GM21619 (cell line): ENCODE results near the gene LSM5.

Experiments
- ATAC-seq: cut with Tn5 transposase; IDR thresholded peaks from one replicate; pipeline ENCODE4 v1.9.1; 2021; ENCODE audit not compliant: unreplicated experiment

Gene LSM5

DNA sequence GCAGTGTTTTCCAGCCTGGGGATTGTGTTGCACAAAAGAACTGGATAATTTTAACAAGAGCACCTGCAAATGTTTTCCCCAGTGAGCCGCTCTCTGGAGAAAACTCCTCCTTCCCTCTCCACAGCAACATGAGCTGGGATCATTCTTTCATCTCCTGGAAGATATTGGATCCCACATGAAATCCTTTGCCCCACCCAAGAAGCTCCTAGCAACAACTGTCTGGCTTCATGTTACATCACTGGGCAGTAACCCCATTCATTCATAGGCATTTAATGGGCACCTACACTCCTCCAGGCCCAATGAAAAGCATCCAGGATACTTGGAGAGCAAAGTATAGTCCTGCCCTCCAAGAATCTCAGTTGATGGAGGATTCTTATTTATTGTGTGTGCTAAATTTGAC lies 27.2 kb downstream of the LSM5 start:
- ATAC-seq, result no peak

DNA sequence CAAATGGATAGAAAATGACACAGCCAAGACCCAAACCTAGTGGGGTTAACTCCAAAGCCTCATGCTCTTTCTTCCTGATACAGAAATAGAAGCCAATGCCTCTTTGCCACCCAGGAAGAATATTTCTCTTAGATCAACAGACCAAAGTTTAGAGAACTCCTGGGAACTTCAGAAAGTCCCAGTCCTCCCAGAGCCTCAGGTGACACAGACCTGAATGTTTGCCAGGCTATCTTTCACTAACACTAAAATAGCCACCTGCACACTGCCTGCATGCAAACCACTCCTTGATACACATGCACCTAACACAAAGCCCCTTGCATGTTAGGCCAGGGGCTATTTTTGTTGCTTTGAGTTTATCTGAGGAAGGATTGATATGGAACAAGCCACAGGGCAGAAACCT lies 27.7 kb downstream of the LSM5 start:
- ATAC-seq, result no peak

DNA sequence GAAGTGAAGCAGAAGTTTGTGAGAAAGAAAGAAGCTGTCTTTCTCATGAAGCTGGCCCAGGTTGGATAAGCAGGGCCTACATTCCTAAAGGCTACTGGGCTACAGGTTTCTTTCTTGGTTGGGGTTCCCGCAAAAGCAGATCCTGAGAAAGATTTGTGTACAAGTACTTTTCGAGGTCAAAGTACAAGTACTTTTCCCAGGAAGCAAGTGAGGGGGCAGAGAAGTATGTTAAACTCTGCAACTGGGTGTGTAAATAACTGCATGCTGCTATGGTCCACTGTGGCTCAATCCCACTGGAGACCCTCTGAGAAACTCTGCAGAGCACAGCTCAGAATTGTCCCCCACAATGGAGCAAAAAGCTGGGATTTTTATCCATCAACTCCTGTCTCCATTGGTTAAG lies 28.7 kb downstream of the LSM5 start:
- ATAC-seq, result no peak

DNA sequence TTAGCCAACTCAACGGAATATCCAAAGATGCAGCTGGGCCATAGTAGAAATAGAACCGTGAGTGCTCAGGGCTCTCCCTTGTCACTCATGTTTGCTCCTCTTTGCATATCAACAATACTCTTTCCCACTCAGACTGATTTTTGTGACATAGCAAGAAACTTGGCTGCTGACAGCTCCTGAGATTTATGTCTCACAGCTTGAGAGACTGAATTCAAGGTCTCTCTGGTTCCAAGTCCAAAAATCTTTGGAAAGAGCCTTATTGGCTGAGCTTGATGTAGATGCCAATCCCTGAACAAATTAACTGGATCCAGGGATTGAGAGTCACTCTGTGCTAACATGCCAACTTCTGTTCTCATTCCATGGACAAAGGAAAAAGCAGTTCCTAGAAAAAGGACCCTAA lies 30.4 kb downstream of the LSM5 start:
- no peak for ATAC-seq

GRCh38 chr7:32458025-32458424 lies 32.2 kb downstream of the LSM5 start:
- no peak for ATAC-seq

- ATAC-seq, result no peak
Measured at GRCh38 chr7:32453341-32454011, 36.7 kb downstream of the LSM5 start.

- ATAC-seq, result no peak
Measured at GRCh38 chr7:32447218-32447617, 43.0 kb downstream of the LSM5 start.

DNA sequence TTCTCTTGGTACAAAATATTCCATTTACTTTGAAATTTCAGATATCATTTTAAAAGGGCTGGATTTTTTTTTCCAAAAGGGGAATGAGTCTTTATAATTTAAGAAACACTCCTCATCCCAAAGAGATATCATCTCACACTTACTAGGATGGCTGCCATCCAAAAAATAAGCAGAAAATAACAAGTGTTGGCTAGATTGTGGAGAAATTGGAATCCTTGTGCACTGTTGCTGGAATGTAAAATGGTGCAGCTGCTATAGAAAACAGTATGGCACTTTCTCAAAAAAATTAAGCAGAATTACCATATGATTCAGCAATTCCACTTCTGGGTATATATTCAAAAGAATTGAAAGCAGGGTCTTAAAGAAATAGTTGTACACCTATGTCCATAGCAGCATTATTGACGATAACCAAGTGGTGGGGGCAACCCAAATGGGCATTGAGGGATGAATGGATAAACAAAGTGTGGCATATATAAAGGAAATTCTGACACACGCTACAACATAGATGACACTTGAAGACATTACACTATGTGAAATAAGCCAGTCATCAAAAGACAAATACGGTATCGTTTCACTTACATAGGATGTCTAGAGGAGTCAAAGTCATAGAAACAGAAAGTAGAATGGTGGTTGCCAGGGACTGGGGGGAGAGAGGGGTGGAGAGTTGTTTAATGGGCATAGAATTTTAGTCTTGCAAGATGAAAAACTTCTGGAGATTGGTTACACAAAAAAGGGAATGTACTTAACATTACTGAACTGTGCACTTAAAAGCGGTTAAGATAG lies 53.8 kb downstream of the LSM5 start:
- ATAC-seq, result no peak
